ENCODE measurements around the gene C20orf96. TPM values are rescaled to one million over a fixed set of nuclear protein-coding genes. Genes with fewer than 3 reads are reported as not detected.
A peak's percentile ranks its signal among the peaks of the same experiment; 100 is the strongest.
"Not testable (repeated sequence)": the region's sequence is repeated elsewhere in the genome, so short reads cannot be mapped to it uniquely, and the experiment has no call there.

Gene C20orf96
- total RNA-seq = 10 to 100 TPM in 2 of 4 donors, 1 to 10 TPM in 2; 2.8 to 18.2 (median 11.2) TPM

- Histone ChIP-seq H3K4me1 (no peaks in the 10 kb centered on the region), H3K27ac (peak within 1 kb of the TSS; percentile 86 to 89), H3K27me3 (no peaks in the 10 kb centered on the region), H3K9me3 (no peaks in the 10 kb centered on the region), H3K4me3 (peak within 1 kb of the TSS; percentile 60 to 75), H3K36me3 (no peaks in the 10 kb centered on the region)
- peak; percentile 91 to 92 for DNase-seq
- TF ChIP-seq POLR2A (IDR thresholded peaks at IDR 0.05) = no peak
- TF ChIP-seq, protein P1, sequence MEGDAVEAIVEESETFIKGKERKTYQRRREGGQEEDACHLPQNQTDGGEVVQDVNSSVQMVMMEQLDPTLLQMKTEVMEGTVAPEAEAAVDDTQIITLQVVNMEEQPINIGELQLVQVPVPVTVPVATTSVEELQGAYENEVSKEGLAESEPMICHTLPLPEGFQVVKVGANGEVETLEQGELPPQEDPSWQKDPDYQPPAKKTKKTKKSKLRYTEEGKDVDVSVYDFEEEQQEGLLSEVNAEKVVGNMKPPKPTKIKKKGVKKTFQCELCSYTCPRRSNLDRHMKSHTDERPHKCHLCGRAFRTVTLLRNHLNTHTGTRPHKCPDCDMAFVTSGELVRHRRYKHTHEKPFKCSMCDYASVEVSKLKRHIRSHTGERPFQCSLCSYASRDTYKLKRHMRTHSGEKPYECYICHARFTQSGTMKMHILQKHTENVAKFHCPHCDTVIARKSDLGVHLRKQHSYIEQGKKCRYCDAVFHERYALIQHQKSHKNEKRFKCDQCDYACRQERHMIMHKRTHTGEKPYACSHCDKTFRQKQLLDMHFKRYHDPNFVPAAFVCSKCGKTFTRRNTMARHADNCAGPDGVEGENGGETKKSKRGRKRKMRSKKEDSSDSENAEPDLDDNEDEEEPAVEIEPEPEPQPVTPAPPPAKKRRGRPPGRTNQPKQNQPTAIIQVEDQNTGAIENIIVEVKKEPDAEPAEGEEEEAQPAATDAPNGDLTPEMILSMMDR (IDR thresholded peaks at IDR 0.05) = peak; percentile 27 to 60 (median 41)
- intact Hi-C loops (cut with DNase I; ENCODE audit: low total_unique reads) = no loop called here
These were observed at the start of gene C20orf96 for GRCh38 chr20:290084-290831. Gene C20orf96, minus strand, starts transcription at chr20:290750. Its CDS starts 140 bp downstream, at chr20:290610.

DNA sequence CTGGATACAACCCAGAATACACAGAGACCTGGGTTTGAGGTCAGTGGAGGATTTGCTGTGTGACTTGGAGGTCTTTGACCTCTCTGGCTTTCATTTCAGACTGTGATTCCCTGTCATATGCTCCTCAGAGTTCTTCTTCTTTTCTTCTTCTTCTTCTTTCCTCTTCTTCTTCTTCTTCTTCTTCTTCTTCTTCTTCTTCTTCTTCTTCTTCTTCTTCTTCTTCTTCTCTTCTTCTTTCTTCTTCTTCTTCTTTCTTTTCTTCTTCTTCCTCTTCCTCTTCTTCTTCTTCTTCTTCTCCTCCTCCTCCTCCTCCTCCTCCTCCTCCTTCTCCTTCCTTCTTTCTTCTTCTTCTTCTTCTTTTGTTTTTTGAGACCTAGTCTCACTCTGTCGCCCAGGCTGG lies 45.5 kb upstream of the C20orf96 start:
- H3K4me3 ChIP-seq, H3K9me3 ChIP-seq, H3K27me3 ChIP-seq, H3K36me3 ChIP-seq, H3K4me1 ChIP-seq, DNase-seq, H3K27ac ChIP-seq: not testable (repeated sequence)
- intact Hi-C loops (cut with DNase I; ENCODE audit: low total_unique reads) = loop anchor here (10.0 kb wide), 1 partner anchor 61 kb away; no protein-coding TSS in a partner anchor

DNA sequence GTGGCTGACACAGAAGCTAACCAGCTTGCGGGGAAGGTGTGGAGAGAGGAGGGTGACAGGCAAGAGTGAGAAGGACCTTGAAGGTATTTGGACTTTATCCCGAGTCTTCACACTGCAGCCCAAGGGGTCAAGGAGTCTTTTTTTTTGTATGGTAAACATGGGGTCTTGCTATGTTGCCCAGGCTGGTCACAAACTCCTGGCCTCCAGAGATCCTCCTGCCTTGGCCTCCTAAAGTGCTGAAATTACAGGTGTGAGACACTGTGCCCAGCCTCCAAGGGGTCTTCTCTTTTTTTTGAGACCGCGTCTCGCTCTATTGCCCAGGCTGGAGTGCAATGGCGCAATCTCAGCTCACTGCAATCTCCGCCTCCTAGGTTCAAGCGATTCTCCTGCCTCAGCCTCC lies 44.0 kb upstream of the C20orf96 start:
- Histone ChIP-seq H3K4me3 (no peak overlapping the region), H3K27me3 (no peaks in the 10 kb centered on the region), H3K27ac (no peak overlapping the region), H3K36me3 (no peaks in the 10 kb centered on the region), H3K9me3 (no peaks in the 10 kb centered on the region), H3K4me1 (no peaks in the 10 kb centered on the region)
- intact Hi-C loops (cut with DNase I; ENCODE audit: low total_unique reads) = loop anchor here (10.0 kb wide), 1 partner anchor 60 kb away; no protein-coding TSS in a partner anchor
- DNase-seq = no peak
- no peak for TF ChIP-seq POLR2A (IDR thresholded peaks at IDR 0.05)
- TF ChIP-seq, protein P1 (IDR thresholded peaks at IDR 0.05) = no peak

GRCh38 chr20:330233-331149 lies 39.9 kb upstream of the C20orf96 start:
- Histone ChIP-seq H3K4me1 (no peaks in the 10 kb centered on the region), H3K36me3 (no peaks in the 10 kb centered on the region), H3K27ac (no peak overlapping the region), H3K4me3 (no peak overlapping the region), H3K27me3 (no peaks in the 10 kb centered on the region), H3K9me3 (no peaks in the 10 kb centered on the region)
- peak in 1 of 2 donors; percentile 16 for TF ChIP-seq POLR2A (IDR thresholded peaks at IDR 0.05)
- TF ChIP-seq, protein P1 (IDR thresholded peaks at IDR 0.05) = peak; percentile 87 to 92 (median 88)
- intact Hi-C loops (cut with DNase I; ENCODE audit: low total_unique reads) = loop anchor here (10.0 kb wide), 1 partner anchor 56 kb away; no protein-coding TSS in a partner anchor
- peak; percentile 52 to 67 for DNase-seq

DNA sequence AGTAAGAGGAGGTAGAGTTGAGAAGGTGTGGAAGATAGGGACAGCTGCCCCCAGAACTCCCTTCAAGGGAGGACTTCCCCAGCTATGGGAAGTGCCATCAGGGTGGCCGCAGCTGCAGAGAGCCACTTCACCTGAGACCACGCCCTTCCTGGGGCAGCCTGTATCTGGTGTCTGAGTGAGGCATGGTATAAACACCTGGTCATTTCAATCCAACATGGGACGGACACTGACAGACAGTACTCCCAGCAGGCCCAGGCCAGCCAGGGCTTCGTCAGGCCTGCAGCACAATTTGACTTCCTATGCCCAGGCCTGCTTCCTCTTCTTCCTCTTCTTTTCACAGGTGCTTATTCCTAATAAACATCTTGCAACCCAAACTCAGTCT lies 39.3 kb upstream of the C20orf96 start:
- H3K4me3 ChIP-seq = no peak overlapping the region
- no peaks in the 10 kb centered on the region for H3K9me3 ChIP-seq
- no peak for DNase-seq
- no peak for TF ChIP-seq POLR2A (IDR thresholded peaks at IDR 0.05)
- TF ChIP-seq, protein P1 (IDR thresholded peaks at IDR 0.05) = no peak
- peak overlapping the region in 1 of 2 donors; percentile 96 for H3K27ac ChIP-seq
- intact Hi-C loops (cut with DNase I; ENCODE audit: low total_unique reads) = loop anchor here (10.0 kb wide), 1 partner anchor 55 kb away; no protein-coding TSS in a partner anchor
- no peaks in the 10 kb centered on the region for H3K27me3 ChIP-seq
- no peaks in the 10 kb centered on the region for H3K4me1 ChIP-seq
- no peaks in the 10 kb centered on the region for H3K36me3 ChIP-seq

Data from uterus (tissue), 4 donors.